GM23338 (cell line): ENCODE measurements around the gene NTF3. TPM values are rescaled to one million over a fixed set of nuclear protein-coding genes. Genes with fewer than 3 reads are reported as not detected.

Source experiments
- ATAC-seq: fragments of 200-7000 bp; cut with Tn5 transposase; 3 replicates; pipeline ENCODE4 v1.9.1; 2020
- DNase-seq: peaks from one replicate; pipeline ENCODE4 v3.0.0-alpha.2; 2015; ENCODE audit warnings: low spot score
- H2AFZ ChIP-seq: fragments of 200-600 bp; sonication (generic); 2 replicates; pipeline ENCODE4 v1.8.0; 2016; ENCODE audit warnings: antibody characterized with exemption, mild to moderate bottlenecking, moderate library complexity
- H3F3A ChIP-seq: fragments of 200-600 bp; sonication (generic); replicated peaks from 2 replicates; pipeline ENCODE4 v1.8.0; 2017; ENCODE audit warnings: antibody characterized with exemption, mixed run types, low read depth
- H3K27ac ChIP-seq: fragments of 200-600 bp; sonication (generic); 2 replicates; pipeline ENCODE4 v1.6.1; 2016; ENCODE audit warnings: low read depth
- H3K27me3 ChIP-seq: fragments of 200-600 bp; sonication (generic); 2 replicates; pipeline ENCODE4 v1.8.0; 2016; ENCODE audit warnings: mild to moderate bottlenecking, mixed run types, moderate library complexity; ENCODE audit not compliant: insufficient read depth
- H3K36me3 ChIP-seq: fragments of 200-600 bp; sonication (generic); 2 replicates; pipeline ENCODE4 v1.8.0; 2016; ENCODE audit warnings: mild to moderate bottlenecking; ENCODE audit not compliant: insufficient read depth
- H3K4me1 ChIP-seq: fragments of 200-600 bp; sonication (generic); 2 replicates; pipeline ENCODE4 v1.8.0; 2016; ENCODE audit warnings: mild to moderate bottlenecking, moderate library complexity; ENCODE audit not compliant: insufficient read depth
- H3K4me2 ChIP-seq: fragments of 200-600 bp; sonication (generic); 2 replicates; pipeline ENCODE4 v1.7.1; 2017; ENCODE audit warnings: mixed run types
- H3K4me3 ChIP-seq: fragments of 200-600 bp; sonication (generic); 2 replicates; pipeline ENCODE4 v1.6.1; 2016; ENCODE audit warnings: mixed run types
- H3K79me2 ChIP-seq: fragments of 200-600 bp; sonication (generic); replicated peaks from 2 replicates; pipeline ENCODE4 v1.8.0; 2017; ENCODE audit warnings: mild to moderate bottlenecking; ENCODE audit not compliant: insufficient read depth
- H3K9me2 ChIP-seq: fragments of 200-600 bp; sonication (generic); 2 replicates; pipeline ENCODE4 v1.8.0; 2017; ENCODE audit not compliant: insufficient read depth
- H4K20me1 ChIP-seq: fragments of 200-600 bp; sonication (generic); replicated peaks from 2 replicates; pipeline ENCODE4 v1.8.0; 2017; ENCODE audit warnings: mild to moderate bottlenecking; ENCODE audit not compliant: insufficient read depth
- H3K27ac Mint-ChIP-seq: 2 replicates; pipeline ENCODE4 v1.8.0; 2020; ENCODE audit warnings: inconsistent platforms, mild to moderate bottlenecking, moderate library complexity, mixed read lengths
- H3K27me3 Mint-ChIP-seq: 3 replicates; pipeline ENCODE4 v1.8.0; 2022; ENCODE audit warnings: low read depth, mild to moderate bottlenecking, moderate library complexity, mixed read lengths, inconsistent platforms; ENCODE audit not compliant: insufficient read depth, poor library complexity
- H3K36me3 Mint-ChIP-seq: 3 replicates; pipeline ENCODE4 v1.8.0; 2021; ENCODE audit warnings: low read depth, mild to moderate bottlenecking, inconsistent platforms, moderate library complexity, mixed read lengths
- H3K4me1 Mint-ChIP-seq: 3 replicates; pipeline ENCODE4 v1.8.0; 2020; ENCODE audit warnings: mild to moderate bottlenecking, inconsistent platforms, mixed read lengths
- H3K4me3 Mint-ChIP-seq: 3 replicates; pipeline ENCODE4 v1.8.0; 2021; ENCODE audit warnings: moderate library complexity, mild to moderate bottlenecking, inconsistent platforms, mixed read lengths
- H3K9me3 Mint-ChIP-seq: 3 replicates; pipeline ENCODE4 v1.8.0; 2020; ENCODE audit warnings: moderate library complexity, mild to moderate bottlenecking, inconsistent platforms, mixed read lengths
- CREB1 ChIP-seq: fragments of 250-450 bp; sonication (Bioruptor Pico); IDR thresholded peaks from 2 replicates; pipeline ENCODE4 v1.5.0; 2020; ENCODE audit warnings: low read depth, mild to moderate bottlenecking, moderate library complexity
- ETS1 ChIP-seq: IDR thresholded peaks from 2 replicates; pipeline ENCODE4 v1.6.1; 2016; ENCODE audit warnings: antibody characterized with exemption
- EZH2 ChIP-seq: fragments of 200-600 bp; sonication (generic); IDR thresholded peaks from one replicate; pipeline ENCODE4 v1.8.0; 2017; ENCODE audit warnings: antibody characterized with exemption, mild to moderate bottlenecking, low read depth; ENCODE audit not compliant: unreplicated experiment
- JUNB ChIP-seq: IDR thresholded peaks from one replicate; pipeline ENCODE4 v1.6.1; 2016; ENCODE audit warnings: antibody characterized with exemption; ENCODE audit not compliant: unreplicated experiment
- NANOG ChIP-seq: IDR thresholded peaks from 2 replicates; pipeline ENCODE4 v1.6.1; 2016; ENCODE audit warnings: antibody characterized with exemption, borderline replicate concordance
- REST ChIP-seq: IDR thresholded peaks from one replicate; pipeline ENCODE4 v1.6.1; 2018; ENCODE audit warnings: antibody characterized with exemption; ENCODE audit not compliant: unreplicated experiment
- STAT1 ChIP-seq: IDR thresholded peaks from one replicate; pipeline ENCODE4 v1.6.1; 2016; ENCODE audit warnings: antibody characterized with exemption; ENCODE audit not compliant: unreplicated experiment
- ZNF462 ChIP-seq: fragments of 250-450 bp; sonication (Bioruptor Pico); IDR thresholded peaks from 2 replicates; pipeline ENCODE4 v1.5.0; 2020; ENCODE audit warnings: mild to moderate bottlenecking, moderate library complexity
- polyA plus RNA-seq: library from polyadenylated mRNA; unstranded; fragments of >200 nt; fragmentation: Nextera tagmentation; extraction: Ambion mirVana; gene quantifications from 2 replicates; pipeline ENCODE4 v1.2.1, GENCODE V29; 2016
- total RNA-seq: library from RNA; depleted of rRNA; stranded (reverse); fragments of >200 nt; shearing (Covaris generic); gene quantifications from 2 replicates; pipeline ENCODE4 v1.2.3, GENCODE V29; 2014

Gene NTF3
- total and polyA plus RNA-seq, 2 experiments from 2014 or later = 1.2 TPM; not detected in 1

- H3K4me1 Mint-ChIP-seq = peaks cover 35% of the 10 kb centered on the region
- ATAC-seq = no peak
Observed at GRCh38 chr12:5478081-5478706, 46.3 kb downstream of the NTF3 start.

More at GRCh38 chr12:5478081-5478706, 46.3 kb downstream of the NTF3 start:
- no peaks in the 10 kb centered on the region; the same call in 1 of the 2 replicates for H3F3A ChIP-seq
- H3K4me1 ChIP-seq = peaks cover 14% of the 10 kb centered on the region
- no peaks in the 10 kb centered on the region for H3K79me2 ChIP-seq
- no peak overlapping the region for H3K27ac Mint-ChIP-seq
- H2AFZ ChIP-seq = no peak overlapping the region
- no peak for DNase-seq
- H3K27ac ChIP-seq = no peak overlapping the region
- peaks cover 4% of the 10 kb centered on the region; the same call in 1 of the 2 replicates for H3K27me3 ChIP-seq
- no peaks in the 10 kb centered on the region for H3K36me3 ChIP-seq
- peaks cover 12% of the 10 kb centered on the region for H3K27me3 Mint-ChIP-seq
- no peak for TF ChIP-seq REST
- TF ChIP-seq STAT1 = no peak
- TF ChIP-seq EZH2 = no peak
- TF ChIP-seq NANOG = no peak
- no peak for TF ChIP-seq ETS1
- TF ChIP-seq ZNF462 = no peak
- TF ChIP-seq JUNB = no peak
- TF ChIP-seq CREB1 (CRISPR knock-in tag) = no peak
- H3K9me2 ChIP-seq = peaks cover 3% of the 10 kb centered on the region; the same call in 1 of the 2 replicates
- no peak overlapping the region for H3K4me3 ChIP-seq
- no peak overlapping the region for H3K4me3 Mint-ChIP-seq
- no peak overlapping the region for H3K4me2 ChIP-seq
- H3K9me3 Mint-ChIP-seq = no peaks in the 10 kb centered on the region
- H3K36me3 Mint-ChIP-seq = no peaks in the 10 kb centered on the region
- no peaks in the 10 kb centered on the region for H4K20me1 ChIP-seq
